IPS DF 4.7 (cell line): ENCODE measurements around the gene JAK1.

Experiments used
- DNase-seq: peaks from one replicate; pipeline ENCODE4 v3.0.0-alpha.2; 2013; ENCODE audit warnings: low spot score; ENCODE audit errors: extremely low read depth

JAK1 gene

GRCh38 chr1:64980745-64981600 is 14.6 kb upstream of the JAK1 start:
- DNase-seq, result no peak

DNA sequence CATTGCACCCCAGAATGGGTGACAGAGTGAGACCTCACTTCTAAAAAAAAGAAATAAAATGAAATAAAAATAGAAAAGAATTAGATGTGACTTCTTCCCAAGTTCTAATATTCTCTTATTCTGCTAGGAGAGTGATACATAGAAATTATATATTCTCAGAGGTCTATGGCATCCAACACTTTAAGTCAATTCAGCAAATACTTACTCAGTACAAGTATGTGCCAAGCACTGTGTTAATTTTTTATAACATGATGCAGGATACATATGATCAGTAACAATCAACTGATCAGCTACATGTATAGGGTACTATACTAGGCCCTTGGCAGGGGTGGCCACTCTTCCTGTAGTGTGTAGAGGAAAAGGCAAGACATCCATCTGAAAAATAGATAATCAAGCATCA is 13.0 kb upstream of the JAK1 start:
- no peak for DNase-seq

GRCh38 chr1:64976361-64976760 is 10.0 kb upstream of the JAK1 start:
- DNase-seq, result no peak

DNA sequence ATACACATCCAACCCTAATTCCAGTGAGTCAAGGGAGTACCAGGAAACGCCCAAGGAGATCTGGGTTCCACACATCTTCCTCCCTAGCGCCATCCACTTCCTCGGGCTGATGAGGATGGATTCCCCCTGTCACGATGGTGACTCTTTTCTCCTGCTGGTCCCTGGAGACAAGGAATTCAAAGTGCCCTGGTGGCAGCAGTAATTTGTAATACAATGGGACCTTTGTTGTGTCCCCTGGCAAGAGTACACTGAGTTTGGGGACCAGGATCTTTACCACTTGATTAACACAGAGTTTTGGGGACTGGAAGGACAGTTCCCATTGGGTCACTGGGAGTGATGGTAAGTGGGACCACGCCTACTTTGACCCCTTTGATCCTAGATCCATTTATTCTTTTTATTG is 9.4 kb upstream of the JAK1 start:
- DNase-seq, result no peak

DNA sequence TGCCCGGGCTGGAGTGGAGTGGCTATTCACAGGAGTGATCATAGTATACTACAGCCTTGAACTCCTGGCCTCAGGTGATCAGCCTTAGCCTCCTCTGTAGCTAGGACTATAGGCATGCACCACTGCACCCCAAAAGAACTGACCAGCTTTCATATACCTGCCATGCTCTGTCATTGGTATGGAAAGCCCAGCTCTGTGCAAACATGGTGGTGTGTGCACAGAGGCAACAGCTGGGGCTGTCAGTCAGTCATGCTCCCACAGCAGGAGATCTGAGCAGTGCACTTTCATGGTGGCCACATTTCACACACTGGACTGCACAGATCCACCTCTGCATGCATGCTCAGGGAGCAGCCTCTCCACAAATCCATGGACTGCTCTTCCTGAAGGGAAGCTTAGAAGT is 8.8 kb upstream of the JAK1 start:
- no peak for DNase-seq

DNA sequence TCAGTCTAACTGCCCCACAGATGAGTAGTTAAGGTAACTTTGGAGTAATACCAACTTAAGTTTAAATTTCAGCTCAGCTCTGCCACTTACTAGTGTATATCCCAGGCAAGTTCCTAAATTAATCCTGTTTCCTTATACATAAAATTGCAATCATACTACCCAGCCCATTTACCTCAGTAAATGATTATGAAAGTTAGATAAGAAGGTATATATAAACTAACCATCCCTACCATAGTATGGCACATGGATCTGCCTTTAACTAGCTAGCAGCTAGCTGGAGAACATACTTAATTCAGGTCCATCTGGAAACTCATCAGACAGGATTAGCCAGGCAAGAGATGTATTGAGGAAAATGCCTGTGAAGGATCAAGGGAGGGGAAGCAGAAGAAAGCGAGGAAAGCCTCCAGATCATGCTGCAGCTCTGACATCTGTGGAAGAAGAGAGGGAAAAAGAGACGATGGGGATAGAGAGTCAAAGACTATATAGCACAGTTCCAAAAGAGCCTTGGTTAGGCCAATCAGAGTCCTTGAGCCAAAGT is 8.0 kb upstream of the JAK1 start:
- DNase-seq, result no peak

- no peak for DNase-seq
Observed at GRCh38 chr1:64973061-64973647, 6.8 kb upstream of the JAK1 start.

GRCh38 chr1:64969305-64970046 is 3.1 kb upstream of the JAK1 start:
- DNase-seq, result no peak

DNA sequence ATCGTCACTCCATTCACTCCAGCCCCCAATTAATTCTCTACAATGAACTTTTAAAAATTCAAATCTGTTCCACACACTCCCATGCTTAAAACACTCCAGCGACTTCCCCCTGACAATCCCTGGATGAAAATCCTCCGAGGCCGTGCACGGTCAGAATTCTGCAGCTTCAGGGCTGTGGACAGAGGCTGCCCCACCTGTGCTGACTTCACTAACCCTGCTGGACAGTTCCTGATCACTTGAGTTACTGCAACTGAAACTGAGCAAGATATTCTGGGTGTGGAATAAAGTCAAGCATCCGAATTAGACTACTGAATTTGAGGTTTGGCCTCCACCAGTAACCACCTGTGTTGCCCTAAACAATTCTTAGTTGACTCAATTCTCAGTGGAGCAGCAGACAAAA is 1.0 kb upstream of the JAK1 start:
- no peak for DNase-seq

DNA sequence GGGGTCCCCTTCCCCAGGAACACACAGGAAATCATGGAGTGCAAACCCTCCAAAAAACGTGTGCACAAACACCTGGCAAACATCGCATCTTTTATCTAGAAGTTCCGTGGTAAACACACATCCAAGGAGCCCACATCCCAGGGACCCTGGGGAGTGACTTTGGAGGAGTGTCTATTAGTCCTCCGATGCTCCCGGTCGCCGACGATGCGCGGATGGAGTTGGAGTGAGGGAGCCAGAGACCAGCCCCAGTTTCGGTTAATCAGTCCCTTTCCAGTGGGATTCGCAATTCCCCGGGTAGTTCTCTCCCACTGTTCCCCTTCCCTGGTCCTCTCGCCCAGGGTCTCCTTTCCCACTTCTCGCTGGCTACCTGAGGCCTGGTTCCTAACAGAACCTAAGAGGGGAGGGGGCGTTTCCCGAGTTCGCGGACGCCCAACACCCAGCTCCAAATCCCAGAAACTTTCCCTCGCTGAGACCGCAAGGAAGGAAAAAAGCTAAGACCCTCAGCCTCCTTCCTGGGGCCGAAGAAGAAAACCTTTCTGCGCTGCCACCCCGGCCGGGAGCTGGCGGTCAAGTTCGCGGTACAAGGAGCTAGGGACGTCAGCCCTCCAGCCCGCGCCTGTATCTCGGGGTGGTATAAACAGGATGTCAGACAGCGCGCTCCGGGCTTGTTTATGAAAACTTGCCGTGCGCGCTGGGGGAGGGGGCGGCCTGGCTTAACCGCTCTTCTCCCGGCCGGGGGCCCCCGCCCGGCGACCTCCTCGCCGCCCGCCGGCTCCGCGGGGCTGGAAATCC is 787 bp downstream of the JAK1 start:
- DNase-seq, result no peak

DNA sequence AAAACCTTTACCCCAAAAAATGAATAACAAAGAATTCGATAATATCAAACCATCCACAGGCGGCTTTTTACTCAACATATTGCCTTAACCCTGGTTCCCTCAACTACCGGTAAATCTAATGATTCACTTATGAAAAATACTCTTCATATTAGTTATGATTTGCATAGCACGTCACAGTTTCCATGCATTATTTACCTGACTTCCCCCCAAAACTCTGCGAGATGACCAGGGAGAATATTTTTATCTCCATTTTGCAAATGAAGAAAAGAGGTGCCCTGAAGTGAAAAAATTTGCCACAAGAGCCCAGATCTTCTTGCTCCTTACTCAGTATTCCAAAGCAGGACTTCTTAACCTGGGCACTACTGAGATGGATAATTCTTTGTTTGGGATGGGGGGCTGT is 2.9 kb downstream of the JAK1 start:
- no peak for DNase-seq

DNA sequence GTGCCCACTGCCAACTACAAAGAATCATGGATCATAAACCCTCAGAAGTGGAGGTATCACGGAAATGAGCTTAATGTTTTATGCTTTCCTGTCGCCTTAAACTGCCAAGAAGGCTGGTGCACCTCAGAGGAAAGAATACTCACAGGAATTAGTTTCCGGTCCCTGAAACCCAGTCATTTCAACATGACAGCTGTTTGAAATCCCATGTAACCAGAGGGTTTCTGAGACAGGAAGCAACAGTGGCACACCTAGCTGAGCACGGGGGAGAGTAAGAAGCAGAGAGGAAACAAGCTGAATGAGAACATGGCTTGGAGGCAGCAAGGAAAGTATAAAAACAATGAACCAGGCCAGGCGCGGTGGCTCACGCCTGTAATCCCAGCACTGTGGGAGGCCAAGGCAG is 3.9 kb downstream of the JAK1 start:
- DNase-seq, result no peak

GRCh38 chr1:64961923-64962322 is 4.4 kb downstream of the JAK1 start:
- DNase-seq, result no peak

DNA sequence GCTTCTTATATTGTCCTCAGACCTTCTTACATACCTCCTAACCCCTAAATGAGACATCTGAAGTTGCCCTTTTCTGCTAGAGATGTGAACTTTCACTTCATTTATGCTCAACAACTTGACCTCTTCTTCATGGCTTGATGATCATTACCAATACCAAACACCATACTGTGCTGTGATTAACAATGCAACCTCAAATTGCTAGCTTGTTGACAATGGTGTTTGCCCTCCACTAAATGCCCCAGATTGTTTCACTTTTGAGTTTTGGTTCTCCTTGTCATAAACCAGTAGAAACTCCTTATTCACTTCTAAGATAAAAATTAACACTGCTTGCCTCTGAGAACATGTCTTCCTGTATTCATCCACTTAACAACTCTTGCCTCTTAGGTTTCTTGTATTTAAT is 5.6 kb downstream of the JAK1 start:
- no peak for DNase-seq

DNA sequence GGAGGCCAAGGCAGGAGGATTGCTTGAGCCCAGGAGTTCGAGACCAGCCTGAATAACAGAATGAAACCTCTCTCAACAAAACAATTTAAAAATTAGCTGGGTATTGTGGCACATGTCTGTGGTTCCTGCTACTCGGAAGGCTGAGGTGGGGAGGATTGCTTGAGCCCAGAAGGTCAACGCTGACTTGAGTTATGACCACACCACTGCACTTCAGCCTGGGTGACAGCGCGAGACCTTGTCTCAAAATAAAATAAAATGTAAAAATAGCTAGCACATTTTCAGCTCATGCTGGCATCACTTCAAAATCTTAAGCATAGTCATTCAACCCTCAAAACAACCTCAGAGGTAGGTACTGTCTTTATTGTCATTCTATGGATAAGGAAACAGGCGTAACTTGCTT is 6.4 kb downstream of the JAK1 start:
- DNase-seq, result no peak

- DNase-seq, result no peak
Observed at GRCh38 chr1:64956733-64957441, 9.5 kb downstream of the JAK1 start.

DNA sequence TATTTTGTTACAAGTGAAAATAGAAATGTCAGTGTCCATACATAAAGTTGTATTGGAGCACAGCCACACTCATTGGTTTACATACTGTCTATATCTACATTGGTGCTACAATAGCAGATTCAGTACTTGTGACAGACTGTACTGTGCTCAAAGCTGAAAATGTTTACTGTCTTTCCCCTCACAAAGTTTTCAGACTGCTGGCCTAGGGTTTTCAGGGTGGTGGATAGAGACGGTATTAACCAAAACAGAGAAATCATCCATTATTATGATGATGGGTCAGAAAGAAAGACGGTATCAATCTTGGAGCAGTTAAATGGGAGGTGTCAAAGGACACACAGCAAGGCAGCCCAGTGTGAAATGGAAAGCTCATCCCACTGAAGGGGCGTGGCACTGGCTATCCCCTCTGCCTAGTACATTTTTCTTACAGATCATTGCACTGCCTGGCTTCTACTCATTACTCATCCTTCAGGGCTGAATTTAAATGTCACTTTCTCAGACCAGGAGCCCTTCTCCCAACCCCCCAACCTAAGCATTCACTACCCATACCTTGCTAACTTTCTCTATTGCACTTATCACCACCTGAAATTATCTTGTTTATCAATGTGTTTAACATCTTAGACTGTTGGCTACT is 10.2 kb downstream of the JAK1 start:
- DNase-seq, result no peak

DNA sequence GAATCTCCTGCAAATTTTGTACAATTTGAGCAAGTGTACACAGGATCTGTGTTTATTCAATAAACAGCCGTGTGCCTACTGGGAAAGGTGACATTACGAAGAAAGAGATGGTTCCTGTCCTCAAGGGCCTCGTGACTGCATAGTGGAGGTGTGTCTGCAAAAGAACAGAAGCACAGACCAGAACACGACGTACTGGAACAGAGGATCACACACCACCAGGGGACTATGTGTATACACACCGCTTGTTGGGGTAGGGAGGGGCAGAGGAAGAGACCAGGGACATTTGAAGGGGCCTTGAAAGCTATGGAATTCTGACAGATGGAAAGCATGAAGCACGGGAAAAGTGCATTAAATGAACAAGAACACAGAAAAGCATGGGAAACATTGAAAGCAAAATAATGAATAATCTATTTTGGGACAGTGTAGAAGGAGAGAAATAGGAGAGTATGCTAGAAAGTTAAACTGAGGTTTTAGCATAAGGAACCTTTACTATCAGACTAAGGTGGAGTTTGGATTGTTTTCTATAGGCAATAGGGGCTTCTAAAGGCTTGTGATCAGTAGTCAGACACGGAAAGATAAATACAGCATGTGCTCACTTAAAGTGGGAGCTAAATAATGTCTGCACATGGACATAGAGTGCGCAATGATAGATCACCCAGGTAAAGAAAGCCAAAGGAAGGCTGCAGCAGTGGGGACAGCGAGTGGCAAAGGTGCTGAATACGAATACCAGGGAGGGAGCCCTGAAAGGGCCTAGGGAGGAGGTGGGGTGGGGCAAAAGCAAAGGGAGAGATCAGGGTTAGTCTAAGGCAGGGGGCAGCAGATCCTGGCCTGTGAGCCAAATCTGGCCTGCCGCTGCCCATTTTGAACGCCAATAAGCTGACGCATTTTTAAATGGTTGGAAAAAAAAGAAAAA is 11.0 kb downstream of the JAK1 start:
- DNase-seq, result no peak

DNA sequence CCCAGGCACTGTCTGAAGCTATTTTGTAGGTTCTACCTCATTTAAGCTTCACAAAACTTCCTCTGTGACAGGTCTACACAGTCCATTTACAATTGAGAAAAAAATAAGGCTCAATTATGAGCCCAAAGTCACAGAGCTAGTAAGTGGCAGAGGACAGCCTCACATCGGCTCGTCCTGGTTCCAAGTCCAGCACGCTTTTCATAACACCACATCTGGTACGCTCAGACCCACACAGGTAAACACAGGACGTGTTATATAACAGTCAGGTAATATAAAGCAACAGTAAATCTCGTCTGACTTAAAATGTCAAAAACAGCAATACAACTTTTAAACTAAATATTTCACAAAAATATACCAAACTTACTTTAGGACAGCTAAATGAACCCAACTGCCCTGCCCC is 13.1 kb downstream of the JAK1 start:
- no peak for DNase-seq
